K562 (cell line): ENCODE results near the gene MMP1. TPM values are rescaled to one million over a fixed set of nuclear protein-coding genes. Genes with fewer than 3 reads are reported as not detected.

Source experiments
- ATF4 ChIP-seq: fragments of 450-650 bp; formaldehyde crosslinking; IDR thresholded peaks from 2 replicates; pipeline ENCODE4 v1.4.0; 2022; ENCODE audit warnings: mild to moderate bottlenecking, moderate library complexity
- CEBPB ChIP-seq: fragments of 450-650 bp; IDR thresholded peaks from 2 replicates; pipeline ENCODE4 v1.6.1; 2016; ENCODE audit warnings: missing genetic modification characterization, missing compliant biosample characterization
- FOSL1 ChIP-seq: fragments of 200-800 bp; sonication (Bioruptor generic); conservative IDR thresholded peaks from 2 replicates; pipeline ENCODE4 v1.6.1; 2016; ENCODE audit warnings: missing genetic modification characterization, missing compliant biosample characterization
- GTF2A2 ChIP-seq: IDR thresholded peaks from 2 replicates; pipeline ENCODE4 v1.6.1; 2016; ENCODE audit warnings: mild to moderate bottlenecking, missing genetic modification characterization, missing compliant biosample characterization
- GTF2F1 ChIP-seq: IDR thresholded peaks from 2 replicates; pipeline ENCODE4 v1.6.1; 2011; ENCODE audit warnings: low read depth, low read length, improper control_type of control experiment
- HBP1 ChIP-seq: fragments of 450-650 bp; formaldehyde crosslinking; IDR thresholded peaks from 2 replicates; pipeline ENCODE4 v1.4.0; 2022; ENCODE audit warnings: missing genetic modification characterization
- ID3 ChIP-seq, 2 experiments: fragments of 250-450 bp in 1 of 2; fragments of 450-650 bp in 1 of 2; sonication (Bioruptor Pico) in 1 of 2; IDR thresholded peaks; 2 replicates each; pipeline versions ENCODE4 v1.6.1 to v1.8.0; 2016 to 2021; ENCODE audit warnings: mild to moderate bottlenecking in 2 of 2, moderate library complexity in 2 of 2, missing compliant biosample characterization in 1 of 2, missing genetic modification characterization in 1 of 2
- JUN ChIP-seq, 2 experiments: sonication (generic) in 1 of 2; formaldehyde crosslinking in 1 of 2; IDR thresholded peaks; 2 replicates each; pipeline versions ENCODE4 v1.6.1 to v1.8.0; 2012 to 2022; ENCODE audit warnings: borderline replicate concordance in 2 of 2, mild to moderate bottlenecking in 2 of 2, improper control_type of control experiment in 1 of 2, low read depth in 1 of 2, low read length in 1 of 2, missing genetic modification reagents in 1 of 2
- MNT ChIP-seq, 2 experiments: fragments of 450-650 bp; conservative IDR thresholded peaks; 2 replicates each; pipeline ENCODE4 v1.6.1; 2017; ENCODE audit warnings: mild to moderate bottlenecking in 2 of 2, moderate library complexity in 2 of 2
- NR1H2 ChIP-seq: sonication (generic); formaldehyde crosslinking; IDR thresholded peaks from 2 replicates; pipeline ENCODE4 v1.4.0; 2020; ENCODE audit warnings: mild to moderate bottlenecking, missing genetic modification reagents
- PTBP1 ChIP-seq: fragments of 200-400 bp; formaldehyde crosslinking; IDR thresholded peaks from 2 replicates; pipeline ENCODE4 v1.6.1; 2017; ENCODE audit warnings: low read depth, low read length
- RNF219 ChIP-seq: fragments of 250-450 bp; sonication (Bioruptor Pico); IDR thresholded peaks from 2 replicates; pipeline ENCODE4 v1.5.0; 2022; ENCODE audit warnings: mild to moderate bottlenecking
- SMC3 ChIP-seq: conservative IDR thresholded peaks from 2 replicates; pipeline ENCODE4 v1.6.1; 2011; ENCODE audit warnings: low read depth, low read length, improper control_type of control experiment; ENCODE audit not compliant: insufficient read depth
- TARDBP ChIP-seq: fragments of 450-650 bp; IDR thresholded peaks from 2 replicates; pipeline ENCODE4 v1.6.1; 2016
- TGIF2 ChIP-seq: sonication (generic); formaldehyde crosslinking; IDR thresholded peaks from 2 replicates; pipeline ENCODE4 v1.8.1; 2022; ENCODE audit warnings: mild to moderate bottlenecking, missing genetic modification reagents, moderate library complexity
- ZNF282 ChIP-seq: sonication (generic); formaldehyde crosslinking; IDR thresholded peaks from 2 replicates; pipeline ENCODE4 v1.8.1; 2023; ENCODE audit warnings: missing genetic modification reagents
- ZNF324 ChIP-seq: fragments of 250-450 bp; sonication (Bioruptor Pico); IDR thresholded peaks from 2 replicates; pipeline ENCODE4 v1.4.0; 2020; ENCODE audit warnings: mild to moderate bottlenecking
- ZNF507 ChIP-seq: conservative IDR thresholded peaks from 2 replicates; pipeline ENCODE4 v1.6.1; 2017; ENCODE audit warnings: missing genetic modification characterization, missing compliant biosample characterization
- ZNF551 ChIP-seq: fragments of 250-450 bp; sonication (Bioruptor Pico); IDR thresholded peaks from 2 replicates; pipeline ENCODE4 v1.5.0; 2021; ENCODE audit warnings: mild to moderate bottlenecking, moderate library complexity
- ZNF583 ChIP-seq: fragments of 250-450 bp; sonication (Bioruptor Pico); IDR thresholded peaks from 2 replicates; pipeline ENCODE4 v1.4.0; 2020
- ZNF586 ChIP-seq: fragments of 450-650 bp; formaldehyde crosslinking; conservative IDR thresholded peaks from 2 replicates; pipeline ENCODE4 v1.4.0; 2020; ENCODE audit warnings: mild to moderate bottlenecking, moderate library complexity
- ZSCAN32 ChIP-seq: fragments of 450-650 bp; formaldehyde crosslinking; IDR thresholded peaks from 2 replicates; pipeline ENCODE4 v1.4.0; 2020; ENCODE audit warnings: mild to moderate bottlenecking, moderate library complexity
- polyA plus RNA-seq, 8 experiments: library from polyadenylated mRNA; depleted of rRNA in 4 of 8; stranded (reverse) in 5 of 8; unstranded in 3 of 8; fragments of >200 nt; fragmentation: Nextera tagmentation in 2 of 8; fragmentation: Illumina TruSeq in 1 of 8; extraction: Ambion mirVana in 2 of 8; extraction: Trizol in 1 of 8; gene quantifications; 2 replicates each; pipeline versions ENCODE4 v1.2.1 to v1.2.3, GENCODE V29; 2011 to 2014; ENCODE audit warnings: inconsistent platforms in 1 of 8, missing spikeins in 1 of 8
- total RNA-seq, 7 experiments: library from RNA; depleted of rRNA in 6 of 7; stranded (reverse); fragments of >200 nt in 6 of 7; fragmentation: Illumina TruSeq in 2 of 7; extraction: Trizol in 2 of 7; gene quantifications; 2 replicates each; pipeline versions ENCODE4 v1.2.1 to v1.2.3, GENCODE V29; 2011 to 2021; ENCODE audit warnings: low replicate concordance in 1 of 7

The MMP1 gene
- total and polyA plus RNA-seq, 9 of the 15 experiments (the other 6 are each of a cell fraction or from before 2014, with no cell fraction given): 0.06 to 0.33 (median 0.15) TPM; not detected in 2

GRCh38 chr11:102760344-102761035, 37.5 kb downstream of the MMP1 start (continued):
- TF ChIP-seq MNT (conservative IDR thresholded peaks at IDR 0.05) (no peak), ZNF583 (CRISPR knock-in tag) (no peak), TGIF2 (CRISPR knock-in tag) (no peak), RNF219 (no peak), ATF4 (CRISPR knock-in tag) (peak; percentile 95), CEBPB (peak; percentile 72), SMC3 (no peak), PTBP1 (no peak), ZSCAN32 (peak; percentile 86), ZNF551 (CRISPR knock-in tag) (no peak), JUN (IDR thresholded peaks at IDR 0.05; ENCODE audit: borderline replicate concordance, low read depth, low read length) (0 out of 2 replicates have a peak, but pooled peaks have one; percentile 32), JUN (CRISPR knock-in tag; IDR thresholded peaks at IDR 0.05; ENCODE audit: borderline replicate concordance) (no peak), FOSL1 (tag) (peak; percentile 82), NR1H2 (CRISPR knock-in tag) (no peak), ZNF324 (CRISPR knock-in tag) (no peak), GTF2A2 (tag) (no peak), ZNF282 (no peak), ZNF507 (tag) (no peak), ID3 (CRISPR knock-in tag; IDR thresholded peaks at IDR 0.05) (no peak), ID3 (tag; IDR thresholded peaks at IDR 0.05) (no peak), GTF2F1 (no peak), HBP1 (CRISPR knock-in tag) (no peak), TARDBP (no peak), ZNF586 (CRISPR knock-in tag) (no peak)
